Measurements from ENCODE around the gene ACP7.

DNA sequence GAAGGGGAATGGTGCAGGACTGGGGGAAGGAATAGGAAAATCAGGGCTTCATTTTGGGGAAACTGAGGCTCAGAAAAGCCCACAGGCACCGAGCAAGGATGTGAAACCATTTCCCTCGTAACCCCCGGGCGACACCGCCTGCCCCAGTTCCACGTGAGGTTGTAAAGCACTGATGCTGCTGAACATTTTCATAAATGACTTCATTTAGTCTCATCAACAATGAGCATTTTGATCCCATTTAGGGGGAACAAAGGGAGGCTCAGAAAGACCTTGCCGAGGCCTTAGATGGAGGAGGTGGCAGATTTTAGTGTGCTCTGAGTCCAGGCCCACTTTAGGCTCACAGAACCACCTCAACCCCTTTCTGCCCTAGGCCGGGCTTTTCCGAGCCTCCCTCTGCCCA is 31.3 kb upstream of the ACP7 start:
- TF ChIP-seq CTCF (IDR thresholded peaks at IDR 0.05) (no peak), POLR2A (IDR thresholded peaks at IDR 0.05) (no peak), EP300 (IDR thresholded peaks at IDR 0.05) (no peak), POLR2AphosphoS5 (IDR thresholded peaks at IDR 0.05) (no peak)
